OCI-LY7 (cell line): Measurements from ENCODE around the gene DBP. TPM values are rescaled to one million over a fixed set of nuclear protein-coding genes. Genes with fewer than 3 reads are reported as not detected.

ENCODE experiments used
- total RNA-seq, 2 experiments: library from RNA; depleted of rRNA in 1 of 2; stranded (reverse); fragments of >200 nt in 1 of 2; shearing (Covaris generic) in 1 of 2; gene quantifications; 2 replicates each; pipeline ENCODE4 v1.2.3, GENCODE V29; 2014 to 2022

DBP gene
- total RNA-seq, 2 experiments from 2014 or later = 15.7 to 35.6 TPM

Other genes starting within 250 kb of the DBP start
- 26.2 and 38.8 TPM in 2 replicates for gene KDELR1, start 245.8 kb downstream of the DBP start, total RNA-seq (2014; rRNA removed; shearing (Covaris generic))
- gene KDELR1, start 245.8 kb downstream of the DBP start, total RNA-seq (2022) = 63.8 and 74.0 TPM in 2 replicates
- gene GRIN2D, start 243.7 kb downstream of the DBP start, total RNA-seq (2014; rRNA removed; shearing (Covaris generic)) = not detected in 2 replicates
- gene GRIN2D, start 243.7 kb downstream of the DBP start, total RNA-seq (2022) = 0.06 and 0.11 TPM in 2 replicates
- gene GRWD1, start 191.4 kb downstream of the DBP start, total RNA-seq (2014; rRNA removed; shearing (Covaris generic)) = 34.4 and 35.8 TPM in 2 replicates
- gene GRWD1, start 191.4 kb downstream of the DBP start, total RNA-seq (2022) = 26.3 and 32.1 TPM in 2 replicates
- 0.57 and 0.85 TPM in 2 replicates for gene KCNJ14, start 181.8 kb downstream of the DBP start, total RNA-seq (2014; rRNA removed; shearing (Covaris generic))
- 2.5 and 2.6 TPM in 2 replicates for gene KCNJ14, start 181.8 kb downstream of the DBP start, total RNA-seq (2022)
- gene CYTH2, start 168.0 kb downstream of the DBP start, total RNA-seq (2014; rRNA removed; shearing (Covaris generic)) = 44.0 and 46.6 TPM in 2 replicates
- 53.2 and 74.8 TPM in 2 replicates for gene CYTH2, start 168.0 kb downstream of the DBP start, total RNA-seq (2022)
- 1.3 and 2.3 TPM in 2 replicates for gene LMTK3, start 125.5 kb downstream of the DBP start, total RNA-seq (2014; rRNA removed; shearing (Covaris generic))
- gene LMTK3, start 125.5 kb downstream of the DBP start, total RNA-seq (2022) = 9.7 and 11.5 TPM in 2 replicates
- gene SULT2B1, start 85.2 kb downstream of the DBP start, total RNA-seq (2014; rRNA removed; shearing (Covaris generic)) = not detected in 2 replicates
- gene SULT2B1, start 85.2 kb downstream of the DBP start, total RNA-seq (2022) = not detected in 2 replicates
- not detected in 2 replicates for gene SPACA4, start 30.6 kb downstream of the DBP start, total RNA-seq (2014; rRNA removed; shearing (Covaris generic))
- not detected in 2 replicates for gene SPACA4, start 30.6 kb downstream of the DBP start, total RNA-seq (2022)
- 3.7 and 6.2 TPM in 2 replicates for gene FAM83E, start 22.3 kb downstream of the DBP start, total RNA-seq (2014; rRNA removed; shearing (Covaris generic))
- gene FAM83E, start 22.3 kb downstream of the DBP start, total RNA-seq (2022) = 3.0 and 5.6 TPM in 2 replicates
- 3,527 and 5,064 TPM in 2 replicates for gene RPL18, start 18.2 kb downstream of the DBP start, total RNA-seq (2014; rRNA removed; shearing (Covaris generic))
- gene RPL18, start 18.2 kb downstream of the DBP start, total RNA-seq (2022) = 1,333 and 1,494 TPM in 2 replicates
- 12.4 and 18.2 TPM in 2 replicates for gene SPHK2, start 17.9 kb downstream of the DBP start, total RNA-seq (2014; rRNA removed; shearing (Covaris generic))
- 33.3 and 34.8 TPM in 2 replicates for gene SPHK2, start 17.9 kb downstream of the DBP start, total RNA-seq (2022)
- gene CA11, start 8.8 kb upstream of the DBP start, total RNA-seq (2014; rRNA removed; shearing (Covaris generic)) = 2.5 and 2.7 TPM in 2 replicates
- 4.6 and 10.8 TPM in 2 replicates for gene CA11, start 8.8 kb upstream of the DBP start, total RNA-seq (2022)
- 0.16 TPM in 1 of 2 replicates, not detected in the other for gene NTN5, start 35.6 kb upstream of the DBP start, total RNA-seq (2014; rRNA removed; shearing (Covaris generic))
- gene NTN5, start 35.6 kb upstream of the DBP start, total RNA-seq (2022) = 0.20 and 0.53 TPM in 2 replicates
- gene FUT2, start 58.6 kb upstream of the DBP start, total RNA-seq (2014; rRNA removed; shearing (Covaris generic)) = not detected in 2 replicates
- gene FUT2, start 58.6 kb upstream of the DBP start, total RNA-seq (2022) = not detected in 2 replicates
- 1.1 and 1.2 TPM in 2 replicates for gene MAMSTR, start 82.3 kb upstream of the DBP start, total RNA-seq (2014; rRNA removed; shearing (Covaris generic))
- 1.2 and 1.8 TPM in 2 replicates for gene MAMSTR, start 82.3 kb upstream of the DBP start, total RNA-seq (2022)
- gene RASIP1, start 103.2 kb upstream of the DBP start, total RNA-seq (2014; rRNA removed; shearing (Covaris generic)) = 0.09 TPM in 1 of 2 replicates, not detected in the other
- 0.31 and 0.36 TPM in 2 replicates for gene RASIP1, start 103.2 kb upstream of the DBP start, total RNA-seq (2022)
- not detected in 2 replicates for gene IZUMO1, start 109.5 kb upstream of the DBP start, total RNA-seq (2014; rRNA removed; shearing (Covaris generic))
- not detected in 2 replicates for gene IZUMO1, start 109.5 kb upstream of the DBP start, total RNA-seq (2022)
- 0.03 and 0.08 TPM in 2 replicates for gene FUT1, start 115.3 kb upstream of the DBP start, total RNA-seq (2014; rRNA removed; shearing (Covaris generic))
- not detected in 2 replicates for gene FUT1, start 115.3 kb upstream of the DBP start, total RNA-seq (2022)
- not detected in 2 replicates for gene FGF21, start 118.1 kb upstream of the DBP start, total RNA-seq (2014; rRNA removed; shearing (Covaris generic))
- gene FGF21, start 118.1 kb upstream of the DBP start, total RNA-seq (2022) = not detected in 2 replicates
- gene BCAT2, start 173.7 kb upstream of the DBP start, total RNA-seq (2014; rRNA removed; shearing (Covaris generic)) = 44.5 and 47.2 TPM in 2 replicates
- gene BCAT2, start 173.7 kb upstream of the DBP start, total RNA-seq (2022) = 35.9 and 53.0 TPM in 2 replicates
- 4.5 and 4.9 TPM in 2 replicates for gene HSD17B14, start 199.1 kb upstream of the DBP start, total RNA-seq (2014; rRNA removed; shearing (Covaris generic))
- gene HSD17B14, start 199.1 kb upstream of the DBP start, total RNA-seq (2022) = 1.8 and 3.2 TPM in 2 replicates
- 4.7 and 8.4 TPM in 2 replicates for gene PLEKHA4, start 231.2 kb upstream of the DBP start, total RNA-seq (2014; rRNA removed; shearing (Covaris generic))
- gene PLEKHA4, start 231.2 kb upstream of the DBP start, total RNA-seq (2022) = 8.1 and 8.8 TPM in 2 replicates
- gene PPP1R15A, start 235.0 kb upstream of the DBP start, total RNA-seq (2014; rRNA removed; shearing (Covaris generic)) = 31.5 and 31.7 TPM in 2 replicates
- gene PPP1R15A, start 235.0 kb upstream of the DBP start, total RNA-seq (2022) = 23.4 and 23.8 TPM in 2 replicates